Measurements from ENCODE around the gene SOHLH1.

DNA sequence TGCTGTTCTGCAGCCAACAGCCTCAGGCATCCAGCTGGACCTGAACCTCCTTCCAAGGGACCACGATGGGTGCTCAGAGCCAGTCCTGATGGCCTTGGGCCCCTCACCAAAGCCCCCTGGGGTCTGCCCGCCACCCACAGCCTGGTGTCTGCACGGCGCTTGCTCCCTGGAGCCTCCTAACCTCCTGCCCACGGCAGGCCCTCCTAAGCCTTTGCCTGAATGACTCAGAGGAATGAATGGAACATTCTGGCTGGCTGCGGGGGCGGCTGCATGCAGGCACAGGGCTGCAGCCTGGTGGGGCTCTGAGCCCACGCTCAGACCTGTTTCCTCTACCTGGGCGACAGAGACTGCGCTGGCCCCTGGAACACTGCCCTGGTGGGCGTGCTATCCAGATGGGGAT lies 6.9 kb downstream of the SOHLH1 start:
- TF ChIP-seq, protein P1, sequence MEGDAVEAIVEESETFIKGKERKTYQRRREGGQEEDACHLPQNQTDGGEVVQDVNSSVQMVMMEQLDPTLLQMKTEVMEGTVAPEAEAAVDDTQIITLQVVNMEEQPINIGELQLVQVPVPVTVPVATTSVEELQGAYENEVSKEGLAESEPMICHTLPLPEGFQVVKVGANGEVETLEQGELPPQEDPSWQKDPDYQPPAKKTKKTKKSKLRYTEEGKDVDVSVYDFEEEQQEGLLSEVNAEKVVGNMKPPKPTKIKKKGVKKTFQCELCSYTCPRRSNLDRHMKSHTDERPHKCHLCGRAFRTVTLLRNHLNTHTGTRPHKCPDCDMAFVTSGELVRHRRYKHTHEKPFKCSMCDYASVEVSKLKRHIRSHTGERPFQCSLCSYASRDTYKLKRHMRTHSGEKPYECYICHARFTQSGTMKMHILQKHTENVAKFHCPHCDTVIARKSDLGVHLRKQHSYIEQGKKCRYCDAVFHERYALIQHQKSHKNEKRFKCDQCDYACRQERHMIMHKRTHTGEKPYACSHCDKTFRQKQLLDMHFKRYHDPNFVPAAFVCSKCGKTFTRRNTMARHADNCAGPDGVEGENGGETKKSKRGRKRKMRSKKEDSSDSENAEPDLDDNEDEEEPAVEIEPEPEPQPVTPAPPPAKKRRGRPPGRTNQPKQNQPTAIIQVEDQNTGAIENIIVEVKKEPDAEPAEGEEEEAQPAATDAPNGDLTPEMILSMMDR (IDR thresholded peaks at IDR 0.05) = no peak
- TF ChIP-seq, protein P2, sequence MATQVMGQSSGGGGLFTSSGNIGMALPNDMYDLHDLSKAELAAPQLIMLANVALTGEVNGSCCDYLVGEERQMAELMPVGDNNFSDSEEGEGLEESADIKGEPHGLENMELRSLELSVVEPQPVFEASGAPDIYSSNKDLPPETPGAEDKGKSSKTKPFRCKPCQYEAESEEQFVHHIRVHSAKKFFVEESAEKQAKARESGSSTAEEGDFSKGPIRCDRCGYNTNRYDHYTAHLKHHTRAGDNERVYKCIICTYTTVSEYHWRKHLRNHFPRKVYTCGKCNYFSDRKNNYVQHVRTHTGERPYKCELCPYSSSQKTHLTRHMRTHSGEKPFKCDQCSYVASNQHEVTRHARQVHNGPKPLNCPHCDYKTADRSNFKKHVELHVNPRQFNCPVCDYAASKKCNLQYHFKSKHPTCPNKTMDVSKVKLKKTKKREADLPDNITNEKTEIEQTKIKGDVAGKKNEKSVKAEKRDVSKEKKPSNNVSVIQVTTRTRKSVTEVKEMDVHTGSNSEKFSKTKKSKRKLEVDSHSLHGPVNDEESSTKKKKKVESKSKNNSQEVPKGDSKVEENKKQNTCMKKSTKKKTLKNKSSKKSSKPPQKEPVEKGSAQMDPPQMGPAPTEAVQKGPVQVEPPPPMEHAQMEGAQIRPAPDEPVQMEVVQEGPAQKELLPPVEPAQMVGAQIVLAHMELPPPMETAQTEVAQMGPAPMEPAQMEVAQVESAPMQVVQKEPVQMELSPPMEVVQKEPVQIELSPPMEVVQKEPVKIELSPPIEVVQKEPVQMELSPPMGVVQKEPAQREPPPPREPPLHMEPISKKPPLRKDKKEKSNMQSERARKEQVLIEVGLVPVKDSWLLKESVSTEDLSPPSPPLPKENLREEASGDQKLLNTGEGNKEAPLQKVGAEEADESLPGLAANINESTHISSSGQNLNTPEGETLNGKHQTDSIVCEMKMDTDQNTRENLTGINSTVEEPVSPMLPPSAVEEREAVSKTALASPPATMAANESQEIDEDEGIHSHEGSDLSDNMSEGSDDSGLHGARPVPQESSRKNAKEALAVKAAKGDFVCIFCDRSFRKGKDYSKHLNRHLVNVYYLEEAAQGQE (IDR thresholded peaks at IDR 0.05; ENCODE audit: insufficient read depth in 1 of 2, low read depth in 2 of 2, low read length in 1 of 2) = no peak
- TF ChIP-seq POLR2AphosphoS5 (IDR thresholded peaks at IDR 0.05; ENCODE audit: low read depth, low read length) = no peak
- TF ChIP-seq SIN3A (IDR thresholded peaks at IDR 0.05; ENCODE audit: borderline replicate concordance, insufficient read depth, low read depth, low read length) = no peak
- TF ChIP-seq TCF7L2 (IDR thresholded peaks at IDR 0.05; ENCODE audit: low read depth, low read length) = no peak
